SK-N-SH (cell line): ENCODE data around the gene SMYD2.

Source experiments
- NFIC ChIP-seq: IDR thresholded peaks from 2 replicates; pipeline ENCODE4 v1.4.0; 2012; ENCODE audit warnings: borderline replicate concordance
- REST ChIP-seq: IDR thresholded peaks from 2 replicates; pipeline ENCODE4 v1.6.1; 2012; ENCODE audit warnings: mild to moderate bottlenecking, low read depth, low read length, moderate library complexity
- SIN3A ChIP-seq: IDR thresholded peaks from 2 replicates; pipeline ENCODE4 v1.6.1; 2012; ENCODE audit warnings: low read depth, mild to moderate bottlenecking, low read length, moderate library complexity, borderline replicate concordance
- TCF12 ChIP-seq: IDR thresholded peaks from 2 replicates; pipeline ENCODE4 v1.4.0; 2012

DNA sequence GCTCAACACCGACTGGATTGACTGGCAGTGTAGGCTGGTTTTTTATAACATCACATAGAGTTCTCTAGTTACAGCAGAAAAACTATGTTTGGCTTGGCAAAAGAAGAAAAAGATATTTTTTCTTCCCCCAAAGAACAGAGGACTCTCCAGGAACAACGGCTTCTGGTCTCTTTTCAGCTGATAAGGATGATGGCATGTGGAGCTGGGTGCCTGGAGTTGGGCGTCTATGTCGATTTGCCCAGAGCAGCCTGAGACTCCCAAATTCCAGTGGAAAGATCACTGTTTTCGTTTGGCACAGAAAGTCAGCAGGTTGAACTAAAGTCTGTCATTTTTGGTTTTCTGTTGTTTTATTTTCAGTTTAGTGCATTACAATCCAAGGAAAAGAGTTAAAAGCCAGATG is 91.1 kb downstream of the SMYD2 start:
- TF ChIP-seq REST (no peak), SIN3A (no peak), NFIC (no peak), TCF12 (no peak)
